Stimulated activated CD4-positive, alpha-beta T cell treated with anti-CD3 and anti-CD28 coated beads, Interleukin-15, amount 100 ng/mL, for 48 hours (primary cell): ENCODE data around the gene RPS16.

Experiments used
- DNase-seq, 2 donors: peaks; one replicate each; pipeline ENCODE4 v3.0.0-alpha.2; 2020; ENCODE audit warnings: low read depth in 2 of 2

The RPS16 gene

DNA sequence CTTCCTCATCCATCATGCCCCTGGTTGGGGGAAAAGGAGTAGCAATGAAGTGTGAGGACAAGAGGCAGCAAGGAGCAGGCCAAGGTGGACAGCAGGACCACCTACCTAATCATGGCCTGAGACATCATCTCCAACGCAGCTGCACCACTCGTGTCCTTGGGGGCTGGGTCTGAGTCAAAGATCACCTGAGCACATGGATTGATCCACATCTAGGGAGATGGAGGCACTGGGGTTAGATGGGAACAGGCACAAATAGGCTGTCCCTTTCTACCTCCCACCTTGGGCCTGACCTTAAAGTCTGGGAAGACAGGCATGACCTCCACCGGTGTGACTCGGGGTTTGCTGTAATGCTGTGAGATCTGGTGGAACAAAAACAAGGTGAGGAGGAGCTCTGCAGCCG is 47.1 kb downstream of the RPS16 start:
- no peak for DNase-seq

DNA sequence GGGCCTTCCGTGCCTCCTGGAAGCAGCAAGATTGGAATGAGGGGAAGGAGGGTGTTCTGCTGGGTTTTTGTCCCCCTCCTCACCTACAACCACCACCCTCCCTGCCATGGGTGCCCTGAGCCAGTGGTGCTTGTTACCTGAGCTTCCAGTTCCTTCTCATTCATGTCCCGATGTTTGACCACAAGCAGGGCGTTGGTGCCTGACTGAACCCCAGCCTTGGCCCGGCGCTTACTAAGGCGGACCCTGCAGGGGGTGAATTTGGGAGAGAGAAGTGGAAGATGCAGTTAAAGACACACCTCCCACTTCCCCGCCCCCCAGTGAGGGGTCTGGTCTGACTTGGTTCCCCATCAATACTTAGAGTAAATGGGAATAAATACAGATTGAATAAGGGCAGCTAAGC is 49.2 kb downstream of the RPS16 start:
- no peak for DNase-seq

DNA sequence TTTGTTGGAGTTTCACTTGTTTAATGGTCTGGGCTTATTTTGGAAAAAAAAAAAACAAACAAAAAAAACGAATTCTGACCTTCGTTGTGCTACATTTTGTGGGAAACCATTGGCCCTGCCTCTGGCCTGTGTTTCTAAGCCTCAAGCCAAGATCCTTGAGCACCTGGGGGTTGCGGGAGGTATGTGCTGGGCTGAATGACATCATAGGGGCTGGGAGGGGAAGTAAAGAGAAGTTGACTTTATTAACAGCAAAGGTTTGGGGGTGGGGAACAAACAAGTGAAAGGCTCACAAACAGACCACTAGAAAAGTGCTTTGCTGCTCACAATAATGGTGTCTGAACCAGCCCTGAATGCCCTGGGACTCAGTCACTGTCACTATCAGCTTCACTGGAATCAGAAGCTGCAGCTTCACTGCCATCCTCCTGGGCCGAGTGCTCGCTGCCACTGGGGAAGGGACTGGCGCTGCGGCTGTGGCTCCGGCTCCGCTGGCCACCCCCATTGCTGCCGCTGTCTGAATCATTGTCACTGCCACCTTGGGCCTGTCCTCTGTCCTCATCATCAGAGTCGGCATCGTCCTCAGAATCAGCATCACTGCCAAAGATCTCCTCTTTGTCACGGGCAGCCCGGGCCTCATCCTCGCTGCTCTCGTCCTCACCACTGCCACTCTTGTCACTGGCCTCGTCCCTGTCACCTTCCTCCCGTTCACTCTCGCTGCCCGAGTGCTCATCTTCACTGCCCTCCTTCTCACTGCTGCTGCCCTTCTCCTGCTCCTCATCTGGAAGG is 49.9 kb downstream of the RPS16 start:
- DNase-seq, result no peak

DNA sequence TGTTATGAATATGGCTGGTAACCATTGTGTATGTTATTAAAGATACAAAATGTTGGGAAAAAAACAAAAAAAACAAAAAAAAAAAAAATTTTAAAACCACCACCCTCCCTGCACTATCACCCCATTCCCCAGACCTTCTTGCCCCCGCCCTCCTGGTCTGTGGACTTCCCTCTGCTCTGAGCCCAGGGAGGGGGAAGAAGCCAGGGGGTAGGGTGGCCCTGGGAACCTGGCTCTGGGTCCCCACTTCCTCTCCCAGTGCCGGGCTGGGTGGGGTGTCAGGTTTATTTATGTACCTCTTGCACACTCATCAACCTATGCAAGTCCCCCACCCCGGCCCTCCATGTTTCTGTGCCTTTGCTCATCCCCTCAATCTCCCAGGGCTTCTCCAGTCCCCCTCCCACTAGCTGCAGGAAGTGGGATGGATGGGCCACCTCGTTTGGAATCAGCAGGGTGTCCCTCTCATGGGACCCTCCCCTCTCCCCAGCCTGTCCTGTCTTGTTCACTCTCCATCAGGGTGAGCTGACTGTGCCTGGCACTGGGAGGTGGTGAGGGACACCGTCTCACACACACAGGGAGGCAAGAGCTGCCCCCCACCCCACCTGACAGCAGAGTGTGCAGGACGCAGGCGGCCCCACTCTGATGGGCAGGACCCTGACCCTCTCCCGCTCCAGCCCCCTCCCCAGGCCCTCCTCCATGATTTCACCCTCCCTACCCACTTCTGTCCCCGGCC is 50.7 kb downstream of the RPS16 start:
- no peak for DNase-seq
